Dermis microvascular lymphatic vessel endothelial cell (primary cell): Measurements from ENCODE around the gene KIF16B. TPM values are rescaled to one million over a fixed set of nuclear protein-coding genes. Genes with fewer than 3 reads are reported as not detected.
"Not testable (repeated sequence)": the region's sequence is repeated elsewhere in the genome, so short reads cannot be mapped to it uniquely, and the experiment has no call there.

Source experiments
- DNase-seq, 2 donors: peaks; one replicate each; pipeline versions ENCODE4 v3.0.0 to v3.0.0-alpha.2; 2010; ENCODE audit warnings: low read depth in 2 of 2
- total RNA-seq: library from RNA; depleted of rRNA; stranded (reverse); fragments of >200 nt; gene quantifications from 2 replicates; pipeline ENCODE4 v1.2.1, GENCODE V29; 2014

The KIF16B gene
- total RNA-seq, 1 donor from 2014 or later: 8.1 TPM

- DNase-seq: no peak
Measured at GRCh38 chr20:16261733-16262273, 311.4 kb downstream of the KIF16B start.

GRCh38 chr20:16260911-16261310, 312.3 kb downstream of the KIF16B start:
- DNase-seq: no peak

- not testable (repeated sequence) for DNase-seq
Measured at GRCh38 chr20:16260133-16260532, 313.1 kb downstream of the KIF16B start.

- no peak for DNase-seq
Measured at GRCh38 chr20:16258766-16259165, 314.5 kb downstream of the KIF16B start.

GRCh38 chr20:16257813-16258430, 315.3 kb downstream of the KIF16B start:
- DNase-seq: no peak

- no peak for DNase-seq
Measured at GRCh38 chr20:16257021-16257420, 316.2 kb downstream of the KIF16B start.

GRCh38 chr20:16246870-16247269, 326.4 kb downstream of the KIF16B start:
- no peak for DNase-seq

GRCh38 chr20:16246291-16246690, 327.0 kb downstream of the KIF16B start:
- no peak for DNase-seq

GRCh38 chr20:16245879-16246278, 327.4 kb downstream of the KIF16B start:
- no peak for DNase-seq

- DNase-seq: no peak
Measured at GRCh38 chr20:16244892-16245291, 328.4 kb downstream of the KIF16B start.

- no peak for DNase-seq
Measured at GRCh38 chr20:16243470-16243869, 329.8 kb downstream of the KIF16B start.

GRCh38 chr20:16241911-16242310, 331.3 kb downstream of the KIF16B start:
- DNase-seq: no peak

- no peak for DNase-seq
Measured at GRCh38 chr20:16240355-16240754, 332.9 kb downstream of the KIF16B start.

- DNase-seq: no peak
Measured at GRCh38 chr20:16236589-16237241, 336.5 kb downstream of the KIF16B start.

- DNase-seq: no peak
Measured at GRCh38 chr20:16230402-16230801, 342.8 kb downstream of the KIF16B start.

- no peak for DNase-seq
Measured at GRCh38 chr20:16229813-16230212, 343.4 kb downstream of the KIF16B start.

- DNase-seq: no peak
Measured at GRCh38 chr20:16228722-16229121, 344.5 kb downstream of the KIF16B start.

GRCh38 chr20:16226961-16227360, 346.3 kb downstream of the KIF16B start:
- DNase-seq: not testable (repeated sequence)

- no peak for DNase-seq
Measured at GRCh38 chr20:16224836-16225235, 348.4 kb downstream of the KIF16B start.

- DNase-seq: no peak
Measured at GRCh38 chr20:16222859-16223411, 350.3 kb downstream of the KIF16B start.
